Omental fat pad (tissue), 4 donors: ENCODE data around the gene ZNF695. TPM values are rescaled to one million over a fixed set of nuclear protein-coding genes. Genes with fewer than 3 reads are reported as not detected.
"Not testable (repeated sequence)": the region's sequence is repeated elsewhere in the genome, so short reads cannot be mapped to it uniquely, and the experiment has no call there.

Experiments
- ATAC-seq: fragments of 150-250 bp; one replicate; pipeline ENCODE4 v1.9.1; 2016; ENCODE audit warnings: mild to moderate bottlenecking, moderate library complexity; ENCODE audit not compliant: low FRiP score
- DNase-seq: peaks from one replicate; pipeline ENCODE4 v3.0.0-alpha.2; 2019; ENCODE audit warnings: low spot score
- total RNA-seq, 4 donors: library from RNA; depleted of rRNA; stranded (reverse); fragments of >200 nt; gene quantifications; one replicate each; pipeline ENCODE4 v1.1.0, GENCODE V29; 2016
- TF ChIP-seq, protein P1 (sequence below), 3 donors: fragments of 450-650 bp; IDR thresholded peaks; one replicate each; pipeline ENCODE4 v1.5.1; 2016 to 2017; ENCODE audit warnings: antibody characterized with exemption in 3 of 3, mild to moderate bottlenecking in 3 of 3, moderate library complexity in 2 of 3

ZNF695 gene
- total RNA-seq, 4 donors from 2014 or later = 0.12 to 0.95 TPM; not detected in 2

GRCh38 chr1:247037511-247038320 lies 29.9 kb upstream of the ZNF695 start:
- DNase-seq (no peak), ATAC-seq (no peak)
- TF ChIP-seq, protein P1, sequence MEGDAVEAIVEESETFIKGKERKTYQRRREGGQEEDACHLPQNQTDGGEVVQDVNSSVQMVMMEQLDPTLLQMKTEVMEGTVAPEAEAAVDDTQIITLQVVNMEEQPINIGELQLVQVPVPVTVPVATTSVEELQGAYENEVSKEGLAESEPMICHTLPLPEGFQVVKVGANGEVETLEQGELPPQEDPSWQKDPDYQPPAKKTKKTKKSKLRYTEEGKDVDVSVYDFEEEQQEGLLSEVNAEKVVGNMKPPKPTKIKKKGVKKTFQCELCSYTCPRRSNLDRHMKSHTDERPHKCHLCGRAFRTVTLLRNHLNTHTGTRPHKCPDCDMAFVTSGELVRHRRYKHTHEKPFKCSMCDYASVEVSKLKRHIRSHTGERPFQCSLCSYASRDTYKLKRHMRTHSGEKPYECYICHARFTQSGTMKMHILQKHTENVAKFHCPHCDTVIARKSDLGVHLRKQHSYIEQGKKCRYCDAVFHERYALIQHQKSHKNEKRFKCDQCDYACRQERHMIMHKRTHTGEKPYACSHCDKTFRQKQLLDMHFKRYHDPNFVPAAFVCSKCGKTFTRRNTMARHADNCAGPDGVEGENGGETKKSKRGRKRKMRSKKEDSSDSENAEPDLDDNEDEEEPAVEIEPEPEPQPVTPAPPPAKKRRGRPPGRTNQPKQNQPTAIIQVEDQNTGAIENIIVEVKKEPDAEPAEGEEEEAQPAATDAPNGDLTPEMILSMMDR (IDR thresholded peaks at IDR 0.05) = no peak

GRCh38 chr1:247032306-247032705 lies 24.4 kb upstream of the ZNF695 start:
- not testable (repeated sequence) for DNase-seq, ATAC-seq

GRCh38 chr1:247024658-247025057 lies 16.8 kb upstream of the ZNF695 start:
- not testable (repeated sequence) for DNase-seq, ATAC-seq

DNA sequence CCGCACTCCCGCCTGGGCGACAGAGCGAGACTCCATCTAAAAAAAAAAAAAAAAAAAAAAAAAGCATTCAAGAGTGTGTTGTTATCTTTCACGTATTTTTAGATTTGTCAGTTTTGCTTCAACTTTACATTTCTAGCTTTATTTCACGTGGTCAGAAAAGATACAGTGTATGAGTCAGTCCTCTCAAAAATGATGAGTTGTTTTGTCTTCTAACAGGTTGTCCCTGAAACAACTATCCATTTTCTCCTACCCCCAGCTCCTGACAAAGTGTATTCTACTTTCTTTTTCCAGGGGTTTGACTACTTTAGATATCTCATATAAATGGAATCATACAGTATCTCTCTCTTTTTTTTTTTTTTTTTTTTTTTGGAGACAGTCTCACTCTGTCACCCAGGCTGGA lies 5.5 kb upstream of the ZNF695 start:
- DNase-seq (no peak), ATAC-seq (no peak)
- TF ChIP-seq, protein P1 (IDR thresholded peaks at IDR 0.05) = no peak

DNA sequence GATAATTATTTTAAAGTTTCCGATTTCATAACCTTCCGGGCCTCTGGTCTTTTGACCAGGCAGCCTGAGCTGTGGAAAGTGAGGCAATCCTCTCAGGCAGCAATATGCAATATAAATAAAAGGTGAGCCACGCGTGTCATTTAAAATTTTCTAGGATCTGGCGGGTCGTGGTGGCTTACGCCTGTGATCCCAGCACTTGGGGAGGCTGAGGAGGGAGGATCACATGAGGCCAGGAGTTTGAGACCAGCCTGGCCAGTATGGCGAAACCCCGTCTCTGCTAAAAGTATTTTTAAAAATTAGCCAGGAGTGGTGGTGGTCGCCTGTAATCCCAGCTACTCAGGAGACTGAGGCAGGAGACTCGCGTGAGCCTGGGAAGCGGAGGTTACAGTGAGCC lies 546 bp upstream of the ZNF695 start:
- TF ChIP-seq, protein P1 (IDR thresholded peaks at IDR 0.05) = no peak
- ATAC-seq (no peak), DNase-seq (no peak)

GRCh38 chr1:247004081-247004480 lies 3.8 kb downstream of the ZNF695 start:
- ATAC-seq, DNase-seq: not testable (repeated sequence)

GRCh38 chr1:246989901-246990300 lies 18.0 kb downstream of the ZNF695 start:
- TF ChIP-seq, protein P1 (IDR thresholded peaks at IDR 0.05) = no peak
- DNase-seq = no peak
- ATAC-seq = no peak

GRCh38 chr1:246988316-246988715 lies 19.5 kb downstream of the ZNF695 start:
- ATAC-seq (no peak), DNase-seq (no peak)
- TF ChIP-seq, protein P1 (IDR thresholded peaks at IDR 0.05) = no peak
